Measurements from ENCODE around the gene OSMR.
"Not testable (repeated sequence)": the region's sequence is repeated elsewhere in the genome, so short reads cannot be mapped to it uniquely, and the experiment has no call there.

The OSMR gene

GRCh38 chr5:38831909-38832308, 13.9 kb upstream of the OSMR start:
- FAIRE-seq: no peak

DNA sequence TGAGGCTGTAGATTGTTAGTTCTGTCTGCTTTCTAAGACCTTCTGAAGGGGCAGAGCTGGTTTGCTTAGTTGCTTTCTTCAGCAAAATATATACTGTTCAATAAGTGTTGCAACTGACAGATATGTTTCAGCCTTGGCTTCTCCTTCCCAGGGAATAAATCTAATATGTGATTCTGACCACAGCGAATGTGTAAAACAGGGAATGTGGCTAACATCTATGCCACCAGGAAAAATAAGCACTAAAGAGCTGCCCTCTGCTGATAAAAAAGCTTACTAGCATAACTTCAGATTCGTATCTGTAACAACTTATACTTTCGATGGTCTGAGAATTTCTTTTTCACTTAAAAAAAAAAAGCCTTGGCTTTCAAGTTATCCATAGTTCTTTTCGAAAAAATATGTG, 13.0 kb upstream of the OSMR start:
- no peak for FAIRE-seq

- no peak for FAIRE-seq
Measured at GRCh38 chr5:38835887-38836286, 9.9 kb upstream of the OSMR start.

- no peak for FAIRE-seq
Measured at GRCh38 chr5:38837416-38837815, 8.4 kb upstream of the OSMR start.

DNA sequence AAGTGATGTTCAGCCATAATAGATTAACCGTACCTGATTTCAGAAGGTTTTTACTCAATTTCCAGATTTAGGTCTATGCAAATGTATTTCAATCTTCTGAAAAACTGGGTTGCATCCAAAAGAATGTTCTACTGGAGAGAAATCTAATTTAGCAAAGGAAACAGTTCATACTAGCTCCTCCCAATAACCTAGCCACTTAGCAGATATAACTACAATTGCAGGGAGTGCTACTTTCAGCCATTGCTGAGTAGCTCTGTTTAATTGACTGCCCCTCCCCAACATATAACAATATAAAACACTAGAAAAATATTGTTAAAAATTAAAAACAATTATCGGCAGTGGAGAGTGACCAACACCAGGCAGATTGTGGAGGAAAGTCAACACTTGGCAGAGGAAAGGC, 7.9 kb upstream of the OSMR start:
- FAIRE-seq: no peak

- no peak for FAIRE-seq
Measured at GRCh38 chr5:38843665-38844064, 2.1 kb upstream of the OSMR start.

- FAIRE-seq: no peak
Measured at GRCh38 chr5:38846379-38847011, 683 bp downstream of the OSMR start.

GRCh38 chr5:38847559-38848347, 1.9 kb downstream of the OSMR start:
- FAIRE-seq: no peak

DNA sequence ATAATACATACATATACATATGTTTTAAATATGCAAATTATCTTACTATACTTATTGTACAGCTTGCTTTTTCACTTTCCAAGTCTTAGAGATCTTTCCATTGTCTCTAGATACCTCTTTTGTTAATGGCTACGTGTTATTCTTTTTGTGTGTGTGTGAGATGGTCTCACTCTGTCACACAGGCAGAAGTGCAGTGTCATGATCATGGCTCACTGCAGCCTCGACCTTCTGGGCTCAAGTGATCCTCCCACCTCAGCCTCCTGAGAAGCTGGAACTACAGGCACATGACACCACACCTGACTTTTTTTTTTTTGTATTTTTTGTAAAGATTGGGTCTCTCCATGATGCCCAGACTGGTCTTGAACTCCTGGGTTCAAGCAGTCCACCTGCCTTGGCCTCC, 2.8 kb downstream of the OSMR start:
- FAIRE-seq: no peak

DNA sequence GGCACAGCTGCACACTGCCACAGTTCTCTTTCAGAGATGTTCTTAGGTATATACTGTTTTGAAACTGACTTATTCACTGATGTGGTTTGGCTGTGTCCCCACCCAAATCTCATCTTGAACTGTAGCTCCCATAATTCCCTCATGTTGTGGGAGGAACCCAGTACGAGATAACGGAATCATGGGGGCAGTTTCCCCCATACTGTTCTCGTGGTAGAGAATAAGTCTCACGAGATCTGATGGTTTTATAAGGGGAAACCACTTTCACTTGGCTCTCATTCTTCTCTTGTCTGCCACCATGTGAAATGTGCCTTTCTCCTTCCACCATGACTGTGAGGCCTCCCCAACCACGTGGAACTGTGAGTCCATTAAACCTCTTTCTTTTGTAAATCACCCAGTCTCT, 5.8 kb downstream of the OSMR start:
- FAIRE-seq: not testable (repeated sequence)

- FAIRE-seq: no peak
Measured at GRCh38 chr5:38853753-38854470, 8.1 kb downstream of the OSMR start.

GRCh38 chr5:38854907-38855306, 9.1 kb downstream of the OSMR start:
- no peak for FAIRE-seq

- no peak for FAIRE-seq
Measured at GRCh38 chr5:38856660-38857059, 10.8 kb downstream of the OSMR start.

- no peak for FAIRE-seq
Measured at GRCh38 chr5:38858839-38859238, 13.0 kb downstream of the OSMR start.

DNA sequence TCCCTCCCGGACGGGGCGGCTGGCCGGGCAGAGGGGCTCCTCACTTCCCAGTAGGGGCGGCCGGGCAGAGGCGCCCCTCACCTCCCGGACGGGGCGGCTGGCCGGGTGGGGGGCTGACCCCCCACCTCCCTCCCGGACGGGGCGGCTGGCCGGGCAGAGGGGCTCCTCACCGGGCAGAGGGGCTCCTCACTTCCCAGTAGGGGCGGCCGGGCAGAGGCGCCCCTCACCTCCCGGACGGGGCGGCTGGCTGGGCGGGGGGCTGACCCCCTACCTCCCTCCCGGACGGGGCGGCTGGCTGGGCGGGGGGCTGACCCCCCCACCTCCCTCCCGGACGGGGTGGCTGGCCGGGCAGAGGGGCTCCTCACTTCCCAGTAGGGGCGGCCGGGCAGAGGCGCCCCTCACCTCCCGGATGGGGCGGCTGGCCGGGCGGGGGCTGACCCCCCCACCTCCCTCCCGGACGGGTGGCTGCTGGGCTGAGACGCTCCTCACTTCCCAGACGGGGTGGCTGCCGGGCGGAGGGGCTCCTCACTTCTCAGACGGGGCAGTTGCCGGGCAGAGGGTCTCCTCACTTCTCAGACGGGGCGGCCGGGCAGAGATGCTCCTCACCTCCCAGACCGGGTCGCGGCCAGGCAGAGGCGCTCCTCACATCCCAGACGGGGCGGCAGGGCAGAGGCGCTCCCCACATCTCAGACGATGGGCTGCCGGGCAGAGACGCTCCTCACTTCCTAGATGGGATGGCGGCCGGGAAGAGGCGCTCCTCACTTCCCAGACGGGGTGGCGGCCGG, 16.4 kb downstream of the OSMR start:
- FAIRE-seq: not testable (repeated sequence)

- no peak for FAIRE-seq
Measured at GRCh38 chr5:38866362-38867031, 20.7 kb downstream of the OSMR start.

GRCh38 chr5:38867032-38867398, 21.2 kb downstream of the OSMR start:
- FAIRE-seq: no peak

- no peak for FAIRE-seq
Measured at GRCh38 chr5:38867416-38867815, 21.6 kb downstream of the OSMR start.

GRCh38 chr5:38870595-38870994, 24.8 kb downstream of the OSMR start:
- no peak for FAIRE-seq

DNA sequence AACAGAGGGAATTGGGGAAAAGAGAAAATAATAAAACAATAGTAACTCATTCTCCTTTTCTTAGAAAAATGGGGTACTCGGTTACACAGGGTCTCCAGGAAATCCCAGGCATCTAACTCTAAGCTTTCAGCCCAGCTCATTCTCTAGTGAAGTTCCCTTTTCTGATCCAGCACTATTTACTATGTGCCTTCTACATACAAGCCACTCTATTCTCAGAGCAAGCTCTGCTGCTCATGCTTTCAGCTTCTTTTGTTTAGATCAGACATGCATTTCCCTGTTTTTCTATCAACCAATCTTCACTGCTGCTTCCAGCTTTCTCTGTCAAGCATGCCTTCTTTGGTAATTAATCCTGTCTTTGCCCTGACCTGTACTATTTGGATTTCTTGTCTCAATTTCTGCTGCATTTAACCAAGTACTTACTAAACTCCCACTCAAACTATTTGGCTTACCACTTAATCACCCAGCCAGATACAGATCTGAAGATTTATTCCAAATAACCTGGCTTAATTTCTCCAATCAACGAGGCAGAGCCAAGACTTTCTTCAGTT, 25.3 kb downstream of the OSMR start:
- FAIRE-seq: no peak

DNA sequence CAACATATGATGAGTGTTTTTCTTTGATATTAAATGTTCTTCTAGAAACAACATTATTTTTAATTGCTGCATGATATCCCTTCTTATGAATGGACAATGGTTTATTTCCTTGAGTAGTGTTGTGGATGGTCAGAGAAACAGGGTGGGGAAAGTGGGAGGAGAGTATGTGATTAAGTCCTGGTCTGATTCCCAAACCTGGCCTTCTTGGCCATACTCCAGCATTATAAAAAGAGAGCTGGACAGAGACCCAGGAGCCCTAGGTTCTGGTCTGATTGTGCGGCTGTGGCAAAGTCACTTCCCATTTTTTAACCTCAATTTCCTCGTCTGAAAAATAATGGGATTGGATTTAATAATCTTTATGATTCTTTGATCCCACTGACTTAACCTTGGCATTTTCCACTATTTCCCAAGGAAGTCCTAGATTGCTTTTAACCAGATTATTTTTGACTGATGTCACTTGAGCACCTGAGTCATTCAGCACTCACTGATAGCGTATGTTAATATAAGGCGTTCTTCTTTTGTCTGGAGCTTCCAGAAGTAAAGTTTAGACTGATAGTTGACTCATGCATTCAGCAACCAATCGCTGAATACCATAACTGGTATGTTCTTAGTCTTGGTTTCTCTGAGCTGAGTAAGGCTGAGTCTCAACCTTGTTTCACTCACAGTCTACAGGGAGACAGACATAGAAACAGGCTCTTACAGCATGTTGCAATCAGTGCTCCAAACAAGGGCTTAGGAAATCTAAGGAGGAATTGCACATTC, 26.2 kb downstream of the OSMR start:
- no peak for FAIRE-seq
